ENCODE measurements around the gene GUCA2A.

Gene GUCA2A

GRCh38 chr1:42133809-42134526 is 30.6 kb downstream of the GUCA2A start:
- DNase-seq (ENCODE audit: low spot score in 2 of 2), result peak in 1 of 2 donors; percentile 17
- H3K27ac Mint-ChIP-seq, result no peak overlapping the region
- no peaks in the 10 kb centered on the region for H3K9me3 Mint-ChIP-seq
- H3K36me3 Mint-ChIP-seq, result no peaks in the 10 kb centered on the region
- H3K4me1 Mint-ChIP-seq, result no peaks in the 10 kb centered on the region
- no peak for ATAC-seq
- H3K4me3 Mint-ChIP-seq, result no peak overlapping the region

GRCh38 chr1:42133390-42133789 is 31.2 kb downstream of the GUCA2A start:
- no peaks in the 10 kb centered on the region for H3K36me3 Mint-ChIP-seq
- no peak overlapping the region for H3K4me3 Mint-ChIP-seq
- DNase-seq (ENCODE audit: low spot score in 2 of 2) (no peak), ATAC-seq (no peak)
- no peaks in the 10 kb centered on the region for H3K9me3 Mint-ChIP-seq
- no peaks in the 10 kb centered on the region for H3K4me1 Mint-ChIP-seq
- H3K27ac Mint-ChIP-seq, result no peak overlapping the region

DNA sequence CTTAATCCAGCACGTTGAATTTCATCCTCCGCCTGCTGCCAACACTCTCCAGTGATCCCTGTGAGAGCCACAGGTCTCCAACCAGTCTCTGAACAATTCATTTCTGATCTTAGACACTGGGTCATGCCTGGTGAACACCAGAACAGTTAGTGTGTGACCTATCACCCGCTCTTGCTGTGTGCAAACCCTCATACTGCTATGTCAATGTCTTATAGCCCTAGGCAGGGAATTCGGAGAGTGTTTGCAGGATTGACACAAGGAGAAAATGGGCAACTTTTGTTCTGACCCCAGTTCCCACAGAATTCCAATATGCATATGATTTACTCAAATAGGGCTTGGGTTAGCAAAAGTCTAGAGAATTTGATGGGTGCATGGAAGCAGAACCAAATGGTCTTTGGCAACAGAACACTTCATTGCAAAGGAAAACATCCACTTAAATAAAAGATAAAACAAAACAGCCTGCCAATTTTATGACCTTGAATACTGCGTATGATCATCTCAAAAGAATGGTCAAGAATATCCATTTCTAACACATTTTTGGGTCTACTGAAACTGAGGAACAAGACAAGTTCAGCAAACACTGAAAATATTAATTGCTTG is 34.4 kb downstream of the GUCA2A start:
- Mint-ChIP-seq H3K9me3 (no peaks in the 10 kb centered on the region), H3K36me3 (no peaks in the 10 kb centered on the region), H3K4me3 (no peak overlapping the region), H3K27ac (no peak overlapping the region), H3K4me1 (no peaks in the 10 kb centered on the region)
- DNase-seq (ENCODE audit: low spot score in 2 of 2), result peak in 1 of 2 donors; percentile 28
- no peak for ATAC-seq

GRCh38 chr1:42128964-42129363 is 35.6 kb downstream of the GUCA2A start:
- no peaks in the 10 kb centered on the region for H3K9me3 Mint-ChIP-seq

DNA sequence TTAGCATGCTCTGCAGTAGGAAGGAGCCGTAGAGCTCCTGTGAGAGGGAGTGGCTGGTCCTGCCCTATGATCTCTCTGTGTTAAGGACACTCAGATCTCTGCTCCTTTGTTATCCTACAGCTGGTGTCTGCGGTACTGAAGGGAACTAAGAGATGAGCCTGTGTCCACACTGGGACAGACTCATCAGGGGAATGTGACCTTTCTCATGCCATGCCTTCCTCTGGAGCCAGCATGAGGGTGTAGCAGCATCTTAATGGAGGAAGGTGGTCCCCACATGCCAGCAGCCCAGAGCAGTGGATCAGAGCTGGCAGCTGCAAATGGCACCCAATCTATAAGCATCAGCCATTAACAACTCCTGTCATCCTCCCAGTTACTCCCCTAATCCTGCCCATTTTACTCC is 36.0 kb downstream of the GUCA2A start:
- no peaks in the 10 kb centered on the region for H3K4me1 Mint-ChIP-seq
- H3K9me3 Mint-ChIP-seq, result no peaks in the 10 kb centered on the region
- no peak overlapping the region for H3K4me3 Mint-ChIP-seq
- no peak overlapping the region for H3K27ac Mint-ChIP-seq
- no peaks in the 10 kb centered on the region for H3K36me3 Mint-ChIP-seq
- DNase-seq (ENCODE audit: low spot score in 2 of 2), result peak in 1 of 2 donors; percentile 12
- ATAC-seq, result peak; percentile 21

More at GRCh38 chr1:42128964-42129363, 35.6 kb downstream of the GUCA2A start:
- Mint-ChIP-seq H3K4me3 (no peak overlapping the region), H3K4me1 (no peaks in the 10 kb centered on the region), H3K27ac (no peak overlapping the region), H3K36me3 (no peaks in the 10 kb centered on the region)
- ATAC-seq (no peak), DNase-seq (ENCODE audit: low spot score in 2 of 2) (peak in 1 of 2 donors; percentile 15)

DNA sequence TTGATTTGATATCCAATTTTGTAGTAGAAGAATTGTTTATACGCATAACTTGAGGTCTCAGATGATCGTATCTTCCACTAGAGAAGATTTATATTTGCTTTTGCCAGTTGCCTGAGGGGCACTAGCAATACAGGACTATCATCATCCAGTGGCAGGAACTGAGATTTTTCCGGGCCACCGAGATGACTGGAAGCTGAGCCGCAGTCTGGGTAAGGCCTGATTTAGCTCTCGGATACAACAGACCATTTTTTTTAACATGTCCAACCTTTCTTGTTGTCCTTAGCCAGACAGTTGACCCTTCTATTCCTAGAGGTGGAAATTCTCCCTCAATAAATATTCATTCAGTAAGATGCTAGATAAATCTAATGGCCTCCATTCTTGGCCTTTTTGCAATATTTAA is 36.8 kb downstream of the GUCA2A start:
- Mint-ChIP-seq H3K27ac (no peak overlapping the region), H3K4me3 (no peak overlapping the region), H3K9me3 (no peaks in the 10 kb centered on the region), H3K4me1 (no peaks in the 10 kb centered on the region), H3K36me3 (no peaks in the 10 kb centered on the region)
- peak in 1 of 2 donors; percentile 2 for DNase-seq (ENCODE audit: low spot score in 2 of 2)
- ATAC-seq, result no peak

DNA sequence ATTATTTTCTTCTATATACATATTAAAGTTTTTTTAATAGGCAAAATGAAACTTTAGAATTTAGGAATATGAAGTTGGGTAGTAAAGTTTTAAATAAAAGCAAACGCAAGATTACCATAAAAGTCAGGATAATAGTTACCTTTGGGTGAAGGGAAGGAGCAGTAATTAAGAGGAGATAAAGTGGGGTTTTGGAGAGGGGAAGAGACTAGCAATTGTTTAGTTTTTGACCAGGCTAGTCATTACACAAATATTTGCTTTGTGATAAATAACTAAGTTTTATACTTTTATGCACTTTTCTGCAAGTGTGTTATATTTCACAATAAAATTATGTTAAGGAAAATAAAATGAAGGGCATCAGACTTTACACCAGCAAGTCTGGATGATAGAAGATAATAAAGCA is 39.0 kb downstream of the GUCA2A start:
- no peaks in the 10 kb centered on the region for H3K36me3 Mint-ChIP-seq
- H3K27ac Mint-ChIP-seq, result no peak overlapping the region
- DNase-seq (ENCODE audit: low spot score in 2 of 2) (no peak), ATAC-seq (no peak)
- no peaks in the 10 kb centered on the region for H3K9me3 Mint-ChIP-seq
- no peaks in the 10 kb centered on the region for H3K4me1 Mint-ChIP-seq
- no peak overlapping the region for H3K4me3 Mint-ChIP-seq

DNA sequence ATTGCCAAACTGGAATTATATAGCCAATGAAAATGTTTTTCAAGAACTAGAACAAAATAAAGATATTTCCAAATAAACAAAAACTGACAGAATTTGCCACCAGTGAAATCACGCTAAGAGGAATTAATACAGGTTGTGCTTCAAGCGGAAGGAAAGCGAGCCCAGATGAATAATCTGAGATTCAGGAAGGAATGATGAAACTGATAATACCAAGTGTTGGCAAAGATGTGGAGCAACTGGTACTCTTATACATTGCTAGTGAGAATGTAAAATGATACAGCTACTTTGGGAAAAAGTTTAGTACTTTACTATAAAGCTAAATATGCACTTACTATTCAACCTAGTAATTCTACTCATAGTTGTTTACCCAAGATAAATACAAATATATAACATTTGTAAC is 42.1 kb downstream of the GUCA2A start:
- Mint-ChIP-seq H3K27ac (no peak overlapping the region), H3K4me1 (no peaks in the 10 kb centered on the region), H3K4me3 (no peak overlapping the region), H3K36me3 (no peaks in the 10 kb centered on the region), H3K9me3 (no peaks in the 10 kb centered on the region)
- no peak for ATAC-seq
- DNase-seq (ENCODE audit: low spot score in 2 of 2), result no peak

- Mint-ChIP-seq H3K27ac (no peak overlapping the region), H3K4me1 (no peaks in the 10 kb centered on the region), H3K9me3 (no peaks in the 10 kb centered on the region), H3K4me3 (no peak overlapping the region), H3K36me3 (no peaks in the 10 kb centered on the region)
- no peak for DNase-seq (ENCODE audit: low spot score in 2 of 2)
- no peak for ATAC-seq
These were observed 46.4 kb downstream of the GUCA2A start for GRCh38 chr1:42118125-42118524.

GRCh38 chr1:42117214-42117613 is 47.3 kb downstream of the GUCA2A start:
- DNase-seq (ENCODE audit: low spot score in 2 of 2) (no peak), ATAC-seq (no peak)
- Mint-ChIP-seq H3K4me1 (no peaks in the 10 kb centered on the region), H3K4me3 (no peak overlapping the region), H3K27ac (no peak overlapping the region), H3K9me3 (no peaks in the 10 kb centered on the region), H3K36me3 (no peaks in the 10 kb centered on the region)

- H3K4me3 Mint-ChIP-seq, result no peak overlapping the region
These were observed 50.3 kb downstream of the GUCA2A start for GRCh38 chr1:42114229-42114628.

More at GRCh38 chr1:42114229-42114628, 50.3 kb downstream of the GUCA2A start:
- DNase-seq (ENCODE audit: low spot score in 2 of 2) (no peak), ATAC-seq (no peak)
- Mint-ChIP-seq H3K9me3 (no peaks in the 10 kb centered on the region), H3K36me3 (no peaks in the 10 kb centered on the region), H3K27ac (no peak overlapping the region), H3K4me1 (no peaks in the 10 kb centered on the region)

All from stimulated activated effector memory CD8-positive, alpha-beta T cell treated with anti-CD3 and anti-CD28 coated beads, Interleukin-12 subunit alpha, Interleukin-12 subunit beta, amount 100 ng/mL, for 72 hours (primary cell).